Mononuclear cell (primary cell): ENCODE results near the gene RPL3. TPM values are rescaled to one million over a fixed set of nuclear protein-coding genes. Genes with fewer than 3 reads are reported as not detected.

ENCODE experiments used
- H3K27me3 ChIP-seq: 2 replicates; pipeline ENCODE4 v1.6.0; 2011; ENCODE audit warnings: low read length, control low read depth; ENCODE audit not compliant: insufficient read depth
- H3K4me1 ChIP-seq: 2 replicates; pipeline ENCODE4 v1.5.1; 2011; ENCODE audit warnings: mild to moderate bottlenecking, low read length, control low read depth; ENCODE audit not compliant: insufficient read depth
- H3K4me3 ChIP-seq: 2 replicates; pipeline ENCODE4 v1.5.1; 2011; ENCODE audit warnings: mild to moderate bottlenecking, low read length, moderate library complexity
- H3K9me3 ChIP-seq: 2 replicates; pipeline ENCODE4 v1.5.1; 2011; ENCODE audit warnings: low read depth, mild to moderate bottlenecking, control low read depth, low read length
- total RNA-seq: library from RNA; depleted of rRNA; stranded (reverse); fragments of >200 nt; gene quantifications from one replicate; pipeline ENCODE4 v1.2.3, GENCODE V29; 2012

The RPL3 gene
- total RNA-seq, 1 donor, result 4,267 TPM

- peaks cover 40% of the 10 kb centered on the region for H3K4me1 ChIP-seq
- H3K9me3 ChIP-seq, result no peaks in the 10 kb centered on the region
- H3K27me3 ChIP-seq, result no peaks in the 10 kb centered on the region
- H3K4me3 ChIP-seq, result no peak overlapping the region
These were observed 29.3 kb downstream of the RPL3 start for GRCh38 chr22:39289975-39290720.

GRCh38 chr22:39289533-39289932, 29.9 kb downstream of the RPL3 start:
- H3K27me3 ChIP-seq, result no peaks in the 10 kb centered on the region
- no peaks in the 10 kb centered on the region for H3K9me3 ChIP-seq
- H3K4me1 ChIP-seq, result peaks cover 40% of the 10 kb centered on the region
- no peak overlapping the region for H3K4me3 ChIP-seq

GRCh38 chr22:39288135-39288898, 31.1 kb downstream of the RPL3 start:
- H3K4me3 ChIP-seq, result no peak overlapping the region

GRCh38 chr22:39287076-39287725, 32.2 kb downstream of the RPL3 start:
- Histone ChIP-seq H3K4me1 (peaks cover 43% of the 10 kb centered on the region), H3K4me3 (no peak overlapping the region), H3K27me3 (no peaks in the 10 kb centered on the region), H3K9me3 (no peaks in the 10 kb centered on the region)

More at GRCh38 chr22:39288135-39288898, 31.1 kb downstream of the RPL3 start:
- Histone ChIP-seq H3K9me3 (no peaks in the 10 kb centered on the region), H3K4me1 (peaks cover 40% of the 10 kb centered on the region), H3K27me3 (no peaks in the 10 kb centered on the region)

GRCh38 chr22:39284983-39285382, 34.4 kb downstream of the RPL3 start:
- H3K4me1 ChIP-seq, result peaks cover 47% of the 10 kb centered on the region
- no peaks in the 10 kb centered on the region for H3K9me3 ChIP-seq
- H3K4me3 ChIP-seq, result no peak overlapping the region
- H3K27me3 ChIP-seq, result no peaks in the 10 kb centered on the region

- no peaks in the 10 kb centered on the region for H3K27me3 ChIP-seq
- no peaks in the 10 kb centered on the region for H3K9me3 ChIP-seq
- peaks cover 47% of the 10 kb centered on the region for H3K4me1 ChIP-seq
- no peak overlapping the region for H3K4me3 ChIP-seq
These were observed 35.1 kb downstream of the RPL3 start for GRCh38 chr22:39284142-39284980.

- H3K4me3 ChIP-seq, result no peak overlapping the region
- H3K27me3 ChIP-seq, result no peaks in the 10 kb centered on the region
- no peaks in the 10 kb centered on the region for H3K9me3 ChIP-seq
- H3K4me1 ChIP-seq, result peaks cover 47% of the 10 kb centered on the region
These were observed 35.9 kb downstream of the RPL3 start for GRCh38 chr22:39283322-39284141.

- Histone ChIP-seq H3K9me3 (no peaks in the 10 kb centered on the region), H3K4me3 (no peak overlapping the region), H3K27me3 (no peaks in the 10 kb centered on the region), H3K4me1 (peaks cover 44% of the 10 kb centered on the region)
These were observed 36.6 kb downstream of the RPL3 start for GRCh38 chr22:39282645-39283321.

- no peaks in the 10 kb centered on the region for H3K9me3 ChIP-seq
- no peak overlapping the region for H3K4me3 ChIP-seq
- no peaks in the 10 kb centered on the region for H3K27me3 ChIP-seq
- H3K4me1 ChIP-seq, result peaks cover 43% of the 10 kb centered on the region
These were observed 38.3 kb downstream of the RPL3 start for GRCh38 chr22:39281126-39281525.

- Histone ChIP-seq H3K4me3 (no peak overlapping the region), H3K4me1 (peaks cover 42% of the 10 kb centered on the region), H3K9me3 (no peaks in the 10 kb centered on the region), H3K27me3 (no peaks in the 10 kb centered on the region)
These were observed 39.2 kb downstream of the RPL3 start for GRCh38 chr22:39280250-39280649.

GRCh38 chr22:39279170-39279850, 40.1 kb downstream of the RPL3 start:
- H3K9me3 ChIP-seq, result no peaks in the 10 kb centered on the region
- H3K27me3 ChIP-seq, result no peaks in the 10 kb centered on the region
- H3K4me1 ChIP-seq, result peaks cover 42% of the 10 kb centered on the region
- no peak overlapping the region for H3K4me3 ChIP-seq

- peaks cover 40% of the 10 kb centered on the region for H3K4me1 ChIP-seq
- H3K27me3 ChIP-seq, result no peaks in the 10 kb centered on the region
- H3K9me3 ChIP-seq, result no peaks in the 10 kb centered on the region
- H3K4me3 ChIP-seq, result no peak overlapping the region
These were observed 41.4 kb downstream of the RPL3 start for GRCh38 chr22:39278040-39278439.

- H3K4me1 ChIP-seq, result peaks cover 32% of the 10 kb centered on the region
- no peaks in the 10 kb centered on the region for H3K9me3 ChIP-seq
- no peak overlapping the region for H3K4me3 ChIP-seq
- no peaks in the 10 kb centered on the region for H3K27me3 ChIP-seq
These were observed 42.2 kb downstream of the RPL3 start for GRCh38 chr22:39277142-39277607.
